GM12801 (cell line): ENCODE results near the gene THADA.

Experiments used
- CTCF ChIP-seq: IDR thresholded peaks from one replicate; pipeline ENCODE4 v1.5.1; 2011; ENCODE audit warnings: control low read depth; ENCODE audit not compliant: insufficient read length; ENCODE audit errors: extremely low read depth

The THADA gene

GRCh38 chr2:43241558-43241957 lies 354.3 kb downstream of the THADA start:
- TF ChIP-seq CTCF: no peak

GRCh38 chr2:43240766-43241150 lies 355.1 kb downstream of the THADA start:
- no peak for TF ChIP-seq CTCF

GRCh38 chr2:43239981-43240765 lies 355.7 kb downstream of the THADA start:
- no peak for TF ChIP-seq CTCF

- no peak for TF ChIP-seq CTCF
Measured at GRCh38 chr2:43238813-43239212, 357.0 kb downstream of the THADA start.

GRCh38 chr2:43238176-43238575 lies 357.7 kb downstream of the THADA start:
- no peak for TF ChIP-seq CTCF

- no peak for TF ChIP-seq CTCF
Measured at GRCh38 chr2:43233218-43234212, 362.3 kb downstream of the THADA start.
